Heart left ventricle (tissue), 16 donors: ENCODE data around the gene RHOA. TPM values are rescaled to one million over a fixed set of nuclear protein-coding genes. Genes with fewer than 3 reads are reported as not detected.

Experiments
- ATAC-seq, 4 donors: fragments of 200-7000 bp; cut with Tn5 transposase; one replicate each; pipeline ENCODE4 v1.9.1; 2020 to 2022; ENCODE audit warnings: moderate library complexity in 4 of 4, mild to moderate bottlenecking in 3 of 4, moderate number of reproducible peaks in 1 of 4
- DNase-seq, 5 donors: peaks; one replicate each; pipeline ENCODE4 v3.0.0-alpha.2; 2020
- H3K27ac ChIP-seq, 12 donors: fragments of 200-600 bp; sonication (generic) in 4 of 12; one replicate each; pipeline versions ENCODE4 v1.5.0 to v1.8.0; 2016 to 2022; ENCODE audit warnings: mild to moderate bottlenecking in 2 of 12
- H3K27me3 ChIP-seq, 9 donors: fragments of 200-600 bp; sonication (generic) in 2 of 9; one replicate each; pipeline versions ENCODE4 v1.5.1 to v1.8.0; 2016 to 2022; ENCODE audit warnings: mild to moderate bottlenecking in 3 of 9
- H3K36me3 ChIP-seq, 9 donors: fragments of 200-600 bp; sonication (generic) in 2 of 9; one replicate each; pipeline versions ENCODE4 v1.5.0 to v1.8.0; 2018 to 2022; ENCODE audit warnings: mild to moderate bottlenecking in 2 of 9
- H3K4me1 ChIP-seq, 12 donors: fragments of 200-600 bp; sonication (generic) in 4 of 12; one replicate each; pipeline versions ENCODE4 v1.5.0 to v1.8.0; 2016 to 2022; ENCODE audit warnings: mild to moderate bottlenecking in 3 of 12
- H3K4me3 ChIP-seq, 12 donors: fragments of 200-600 bp; sonication (generic) in 4 of 12; one replicate each; pipeline versions ENCODE4 v1.5.0 to v1.8.0; 2017 to 2022; ENCODE audit warnings: mild to moderate bottlenecking in 9 of 12, moderate library complexity in 4 of 12
- H3K9me3 ChIP-seq, 12 donors: fragments of 200-600 bp; sonication (generic) in 4 of 12; one replicate each; pipeline versions ENCODE4 v1.5.0 to v1.8.0; 2016 to 2022; ENCODE audit warnings: mild to moderate bottlenecking in 1 of 12
- POLR2A ChIP-seq, 2 donors: fragments of 450-650 bp; IDR thresholded peaks; one replicate each; pipeline ENCODE4 v1.6.1; 2017; ENCODE audit warnings: antibody characterized with exemption in 2 of 2, mild to moderate bottlenecking in 2 of 2, moderate library complexity in 2 of 2
- WGBS, 4 donors: extraction: QIAGEN DNeasy Blood & Tissue Kit in 2 of 4; methylation state at CpG; one replicate each; pipeline versions ENCODE4 v1.1.5 to v1.1.7; 2013 to 2018; 5-methylcytosine and 5-hydroxymethylcytosine counted together
- intact Hi-C, 10 donors: fragments of 100-400 bp; cut with DNase I; formaldehyde crosslinking; loops; one replicate each; pipeline versions ENCODE4 v1.11.1 to v1.14.2; 2022
- polyA plus RNA-seq, 2 donors: library from polyadenylated mRNA; stranded (reverse); fragments of 200-250 nt; gene quantifications; one replicate each; pipeline ENCODE4 v1.2.3, GENCODE V29; 2013
- total RNA-seq, 9 donors: library from RNA; depleted of rRNA in 2 of 9; stranded (reverse); fragments of >200 nt in 2 of 9; fragmentation: NEBNext Ultra II Directional in 3 of 9; extraction: Animal tissue kit (Norgen Biotek cat#: 25700) in 3 of 9; gene quantifications; one replicate each; pipeline versions ENCODE4 v1.1.0 to v1.2.4, GENCODE V29; 2016 to 2023
- TF ChIP-seq, protein P1 (sequence below), 12 donors: fragments of 200-600 bp; sonication (generic) in 4 of 12; IDR thresholded peaks; one replicate each; pipeline versions ENCODE4 v1.5.0 to v1.8.0; 2018 to 2022; ENCODE audit warnings: antibody characterized with exemption in 12 of 12, mild to moderate bottlenecking in 5 of 12
- donor health status: ischemic (EF 13 %, LVEDD 7.1; RV severe dilation, severe dysfunction).
- donor health status: healthy with polysubstance abuse.
- donor health status: DM: no; HTN: yes; CAD: no.
- donor health status: DM: no; HTN: no; CAD: no.
- donor health status: ischemic (EF 25% LVEDD 6.9; RV normal size, moderate dysfunction).
- donor health status: ischemic (EF 25% LVEDD 5.7; RV mildly dilated, moderate dysfunction).
- donor health status: healthy.
- donor health status: DM: yes; HTN: yes; CAD: no.
- donor health status: ischemic (EF 35%, LVEDD 5.7; RV mildly dilated, moderate dysfunction).
- donor health status: nonischemic (EF 11% LVEDD 7.7; RV severe dilation, severe dysfunction).
- donor health status: DM: yes; HTN: yes; CAD: no.
- donor health status: PGD.
- donor health status: ischemic (EF 29% LVEDD 5.4; RV normal size, mild dysfunction).
- donor health status: nonischemic (EF 23%, LVEDD 6.1; RV moderate dilation, normal function).

The RHOA gene
- total and polyA plus RNA-seq, 11 donors = 106 to 479 (median 291) TPM

DNA sequence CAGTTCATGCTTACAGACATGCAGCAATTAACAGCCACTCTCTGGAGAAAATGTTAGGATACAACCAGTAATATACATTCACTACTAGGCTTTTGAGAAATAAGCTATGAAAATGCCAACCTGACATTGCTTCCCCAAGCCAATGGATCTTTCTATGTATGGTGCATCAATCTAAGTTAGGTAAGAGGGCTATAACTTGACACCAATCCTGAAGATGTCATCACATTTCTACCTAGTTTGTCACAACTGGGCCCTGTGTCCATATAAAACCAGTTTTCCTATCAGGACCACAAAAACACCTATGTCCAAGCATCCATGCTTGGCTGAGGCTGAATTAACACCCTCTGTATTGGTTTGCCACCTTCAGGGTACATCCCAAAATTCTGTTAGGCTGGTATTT is 39.8 kb downstream of the RHOA start:
- Histone ChIP-seq H3K36me3 (peaks cover 0 to 89% (median 84%) of the 10 kb centered on the region in 9 donors), H3K4me1 (peaks cover 0 to 39% (median 3%) of the 10 kb centered on the region in 12 donors), H3K27me3 (no peaks in the 10 kb centered on the region), H3K27ac (no peak overlapping the region), H3K4me3 (no peak overlapping the region), H3K9me3 (no peaks in the 10 kb centered on the region)
- no peak for TF ChIP-seq POLR2A (IDR thresholded peaks at IDR 0.05)
- TF ChIP-seq, protein P1, sequence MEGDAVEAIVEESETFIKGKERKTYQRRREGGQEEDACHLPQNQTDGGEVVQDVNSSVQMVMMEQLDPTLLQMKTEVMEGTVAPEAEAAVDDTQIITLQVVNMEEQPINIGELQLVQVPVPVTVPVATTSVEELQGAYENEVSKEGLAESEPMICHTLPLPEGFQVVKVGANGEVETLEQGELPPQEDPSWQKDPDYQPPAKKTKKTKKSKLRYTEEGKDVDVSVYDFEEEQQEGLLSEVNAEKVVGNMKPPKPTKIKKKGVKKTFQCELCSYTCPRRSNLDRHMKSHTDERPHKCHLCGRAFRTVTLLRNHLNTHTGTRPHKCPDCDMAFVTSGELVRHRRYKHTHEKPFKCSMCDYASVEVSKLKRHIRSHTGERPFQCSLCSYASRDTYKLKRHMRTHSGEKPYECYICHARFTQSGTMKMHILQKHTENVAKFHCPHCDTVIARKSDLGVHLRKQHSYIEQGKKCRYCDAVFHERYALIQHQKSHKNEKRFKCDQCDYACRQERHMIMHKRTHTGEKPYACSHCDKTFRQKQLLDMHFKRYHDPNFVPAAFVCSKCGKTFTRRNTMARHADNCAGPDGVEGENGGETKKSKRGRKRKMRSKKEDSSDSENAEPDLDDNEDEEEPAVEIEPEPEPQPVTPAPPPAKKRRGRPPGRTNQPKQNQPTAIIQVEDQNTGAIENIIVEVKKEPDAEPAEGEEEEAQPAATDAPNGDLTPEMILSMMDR (IDR thresholded peaks at IDR 0.05) = no peak
- intact Hi-C loops = no loop called here
- DNase-seq (no peak), ATAC-seq (no peak)

DNA sequence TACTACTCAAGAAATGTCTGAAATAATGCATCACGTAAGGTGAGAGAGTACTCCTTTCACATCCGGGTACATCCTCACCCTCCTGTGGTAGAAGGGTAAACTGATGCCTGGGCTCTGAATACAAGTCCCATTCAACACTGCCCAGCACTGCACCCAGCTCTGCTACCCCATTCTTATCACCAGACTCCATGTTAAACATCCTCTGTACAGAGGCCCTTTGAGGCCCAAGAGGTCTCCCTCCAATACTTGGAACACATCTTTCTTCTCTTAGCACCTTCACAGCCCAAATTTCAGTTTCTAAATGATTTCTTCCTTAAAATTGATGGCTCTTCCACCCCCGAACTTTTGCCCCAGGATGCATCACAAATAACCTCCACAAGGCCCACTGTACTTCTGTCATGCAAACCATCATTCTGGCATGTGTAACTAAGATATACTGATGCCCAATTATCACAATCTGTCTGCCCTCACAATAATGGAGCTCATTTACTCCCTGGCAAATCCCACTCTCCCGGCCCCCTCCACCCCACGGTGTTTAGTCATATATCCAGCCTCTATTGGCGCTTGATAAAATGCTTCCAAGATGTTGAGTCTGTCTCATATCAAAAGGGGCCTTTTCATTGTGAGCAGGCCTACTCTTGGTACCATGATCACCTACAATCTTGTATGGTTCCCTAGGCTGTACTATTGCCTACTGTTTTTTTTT is 41.0 kb downstream of the RHOA start:
- H3K4me1 ChIP-seq = peaks cover 0 to 34% (median under 1%) of the 10 kb centered on the region in 12 donors
- no peaks in the 10 kb centered on the region for H3K9me3 ChIP-seq
- ATAC-seq = no peak
- 84 to 91% (median 87%) methylated on average over 6 of the region's 6 CpGs for WGBS, 4 donors
- intact Hi-C loops = no loop called here
- TF ChIP-seq, protein P1 (IDR thresholded peaks at IDR 0.05) = no peak
- no peak for TF ChIP-seq POLR2A (IDR thresholded peaks at IDR 0.05)
- no peak overlapping the region for H3K27ac ChIP-seq
- DNase-seq = no peak
- H3K4me3 ChIP-seq = no peak overlapping the region
- no peaks in the 10 kb centered on the region for H3K27me3 ChIP-seq
- peaks cover 0 to 100% (median 96%) of the 10 kb centered on the region in 9 donors for H3K36me3 ChIP-seq

DNA sequence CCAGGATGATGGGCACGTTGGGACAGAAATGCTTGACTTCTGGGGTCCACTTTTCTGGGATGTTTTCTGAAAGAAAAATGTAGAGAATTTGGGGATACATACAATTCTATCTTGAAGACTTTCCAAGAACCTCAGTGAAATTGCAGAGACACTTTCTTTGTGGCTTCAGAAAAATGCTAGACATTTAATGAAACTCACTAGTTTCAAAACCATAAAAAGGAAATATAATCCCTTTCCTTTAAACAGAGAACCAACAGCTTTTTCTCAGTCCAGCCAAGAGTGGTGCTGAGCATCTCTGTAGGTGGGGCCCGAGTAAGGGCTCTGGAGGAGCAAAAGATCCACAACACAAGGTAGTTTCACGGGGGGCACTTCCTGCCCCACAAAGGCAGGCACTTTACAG is 49.2 kb downstream of the RHOA start:
- no peaks in the 10 kb centered on the region for H3K9me3 ChIP-seq
- DNase-seq (peak in 1 of 5 donors; percentile 1), ATAC-seq (no peak)
- H3K27me3 ChIP-seq = no peaks in the 10 kb centered on the region
- peaks cover 0 to 90% (median 86%) of the 10 kb centered on the region in 9 donors for H3K36me3 ChIP-seq
- intact Hi-C loops = loop anchor here in 2 of 10 donors (5.0 kb wide), 2 partner anchors 35 to 40 kb away; no protein-coding TSS in a partner anchor
- no peak overlapping the region for H3K4me3 ChIP-seq
- H3K4me1 ChIP-seq = peaks cover 3 to 20% (median 11%) of the 10 kb centered on the region in 12 donors
- TF ChIP-seq, protein P1 (IDR thresholded peaks at IDR 0.05) = no peak
- no peak for TF ChIP-seq POLR2A (IDR thresholded peaks at IDR 0.05)
- H3K27ac ChIP-seq = no peak overlapping the region
- 76 to 85% (median 83%) methylated on average over 3 of the region's 3 CpGs for WGBS, 4 donors

DNA sequence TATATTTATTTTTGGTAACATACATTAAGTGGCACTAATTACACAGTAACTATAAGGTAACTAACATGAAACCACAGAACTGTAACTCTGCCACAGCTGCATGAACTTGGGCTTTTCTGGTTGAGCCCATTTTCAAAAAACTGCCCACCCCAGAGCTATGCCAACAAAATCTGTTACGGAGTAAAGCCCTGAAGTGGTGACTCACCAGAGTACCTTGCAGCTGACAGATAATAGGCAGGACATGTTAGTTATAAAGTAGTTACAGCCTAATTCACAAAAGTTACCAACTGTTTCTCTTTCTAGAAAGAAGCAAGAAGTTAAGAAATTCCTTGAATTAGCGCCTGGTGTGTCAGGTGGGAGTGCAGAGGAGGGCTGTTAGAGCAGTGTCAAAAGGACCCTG is 52.2 kb downstream of the RHOA start:
- ATAC-seq (no peak), DNase-seq (no peak)
- 79 to 86% (median 82%) methylated on average over 2 of the region's 2 CpGs for WGBS, 4 donors
- peaks cover 3 to 43% (median 26%) of the 10 kb centered on the region in 12 donors for H3K4me1 ChIP-seq
- intact Hi-C loops = loop anchor here in 8 of 10 donors (2.0 to 10.0 kb wide), 6 partner anchors 38 to 65 kb away; partner anchors contain the start of genes RHOA (in 6 of the 8), TCTA (in 5 of the 8), AMT (in 1 of the 8) and NICN1 (in 1 of the 8)
- no peaks in the 10 kb centered on the region for H3K9me3 ChIP-seq
- TF ChIP-seq POLR2A (IDR thresholded peaks at IDR 0.05) = no peak
- TF ChIP-seq, protein P1 (IDR thresholded peaks at IDR 0.05) = no peak
- H3K36me3 ChIP-seq = peaks cover 0 to 78% (median 64%) of the 10 kb centered on the region in 9 donors
- H3K4me3 ChIP-seq = no peak overlapping the region
- H3K27ac ChIP-seq = peak overlapping the region in 5 of 12 donors; percentile 86 to 96 (median 92)
- no peaks in the 10 kb centered on the region for H3K27me3 ChIP-seq
